Suprapubic skin (tissue), 3 donors: ENCODE data around the gene ICA1.

Source experiments
- POLR2AphosphoS5 ChIP-seq, 3 donors: sonication (generic); formaldehyde crosslinking; IDR thresholded peaks; one replicate each; pipeline ENCODE4 v1.6.1; 2017; ENCODE audit warnings: antibody characterized with exemption in 3 of 3
- TF ChIP-seq, protein P1 (sequence below), 2 donors: fragments of 200-600 bp in 1 of 2; fragments of 450-650 bp in 1 of 2; sonication (generic) in 1 of 2; IDR thresholded peaks; one replicate each; pipeline ENCODE4 v1.5.1; 2016 to 2019; ENCODE audit warnings: antibody characterized with exemption in 2 of 2, mild to moderate bottlenecking in 1 of 2, moderate library complexity in 1 of 2

DNA sequence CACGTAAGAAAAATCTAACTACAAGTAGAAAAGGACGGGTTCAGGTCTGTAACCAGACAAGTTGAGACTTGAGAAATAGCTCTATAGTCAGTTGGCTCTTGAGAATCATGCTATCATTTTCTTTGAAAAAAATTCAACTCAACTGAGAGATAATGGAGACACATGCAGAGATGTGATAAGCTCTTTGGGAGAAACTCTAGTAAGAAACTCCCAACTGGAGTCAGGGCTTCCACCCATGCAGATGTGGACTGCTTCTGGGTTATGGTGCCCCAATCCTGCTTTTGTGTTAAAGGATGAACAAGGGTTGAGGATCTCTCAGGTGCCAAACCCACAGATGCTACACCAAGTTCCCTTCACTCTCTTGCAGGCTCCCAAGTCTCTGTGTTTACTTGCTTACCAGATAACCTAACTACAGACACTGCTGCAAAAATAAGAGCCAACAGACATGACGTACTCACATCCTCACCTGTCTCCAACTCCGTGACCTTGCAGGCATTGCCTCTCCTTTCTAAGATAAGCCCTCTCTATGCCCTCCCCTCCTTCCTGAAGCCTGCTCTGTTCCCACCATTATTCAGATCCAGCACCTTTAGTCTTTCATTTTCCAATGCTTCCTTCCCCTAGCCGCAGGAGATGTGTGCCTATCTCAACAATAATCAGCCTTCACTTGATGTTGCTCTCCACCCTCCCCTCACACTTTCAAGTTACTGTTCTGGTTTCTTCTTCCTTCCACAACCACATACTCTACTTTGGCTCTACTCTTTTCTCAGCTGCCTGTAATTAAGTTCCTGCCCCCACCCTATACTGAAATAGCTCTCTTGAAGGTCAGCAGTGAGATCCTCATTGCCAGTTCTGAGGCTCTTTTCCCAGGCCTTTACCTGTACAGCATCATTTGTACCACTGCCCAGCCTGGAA, 130.0 kb downstream of the ICA1 start:
- TF ChIP-seq, protein P1, sequence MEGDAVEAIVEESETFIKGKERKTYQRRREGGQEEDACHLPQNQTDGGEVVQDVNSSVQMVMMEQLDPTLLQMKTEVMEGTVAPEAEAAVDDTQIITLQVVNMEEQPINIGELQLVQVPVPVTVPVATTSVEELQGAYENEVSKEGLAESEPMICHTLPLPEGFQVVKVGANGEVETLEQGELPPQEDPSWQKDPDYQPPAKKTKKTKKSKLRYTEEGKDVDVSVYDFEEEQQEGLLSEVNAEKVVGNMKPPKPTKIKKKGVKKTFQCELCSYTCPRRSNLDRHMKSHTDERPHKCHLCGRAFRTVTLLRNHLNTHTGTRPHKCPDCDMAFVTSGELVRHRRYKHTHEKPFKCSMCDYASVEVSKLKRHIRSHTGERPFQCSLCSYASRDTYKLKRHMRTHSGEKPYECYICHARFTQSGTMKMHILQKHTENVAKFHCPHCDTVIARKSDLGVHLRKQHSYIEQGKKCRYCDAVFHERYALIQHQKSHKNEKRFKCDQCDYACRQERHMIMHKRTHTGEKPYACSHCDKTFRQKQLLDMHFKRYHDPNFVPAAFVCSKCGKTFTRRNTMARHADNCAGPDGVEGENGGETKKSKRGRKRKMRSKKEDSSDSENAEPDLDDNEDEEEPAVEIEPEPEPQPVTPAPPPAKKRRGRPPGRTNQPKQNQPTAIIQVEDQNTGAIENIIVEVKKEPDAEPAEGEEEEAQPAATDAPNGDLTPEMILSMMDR (IDR thresholded peaks at IDR 0.05): no peak
- no peak for TF ChIP-seq POLR2AphosphoS5 (IDR thresholded peaks at IDR 0.05)
